ENCODE measurements around the gene CUL5. TPM values are rescaled to one million over a fixed set of nuclear protein-coding genes. Genes with fewer than 3 reads are reported as not detected.

The CUL5 gene
- total RNA-seq, 1 experiment from 2014 or later: 37.7 TPM

- Histone ChIP-seq H3K4me2 (ENCODE audit: insufficient read depth, insufficient read length, low read length) (no peak overlapping the region), H2BK15ac (ENCODE audit: low read depth, low read length) (no peak overlapping the region), H3K9ac (ENCODE audit: extremely low read depth, insufficient read length, low read length) (no peak overlapping the region), H3K79me2 (ENCODE audit: insufficient read depth, low read length) (no peaks in the 10 kb centered on the region), H3K56ac (ENCODE audit: insufficient read length, low read depth, low read length) (no peak overlapping the region), H3K79me1 (ENCODE audit: insufficient read depth, low read depth, low read length, poor library complexity, severe bottlenecking) (no peaks in the 10 kb centered on the region), H3K14ac (ENCODE audit: insufficient read depth, low read length) (no peak overlapping the region), H3K4ac (ENCODE audit: low read depth, low read length) (no peak overlapping the region), H3K9me3 (ENCODE audit: control insufficient read depth, low read depth, low read length) (no peaks in the 10 kb centered on the region), H3K18ac (ENCODE audit: insufficient read length, low read depth, low read length) (no peak overlapping the region), H4K8ac (replicated peaks; ENCODE audit: insufficient read length, low read depth, low read length) (no peak overlapping the region), H2AFZ (ENCODE audit: low read length) (no peak overlapping the region), H3K23me2 (ENCODE audit: insufficient read length, low read depth, low read length, poor library complexity, severe bottlenecking) (no peaks in the 10 kb centered on the region), H4K91ac (ENCODE audit: insufficient read length, low read depth, low read length) (no peak overlapping the region), H3K4me1 (ENCODE audit: insufficient read depth, low read length) (no peaks in the 10 kb centered on the region), H3T11ph (ENCODE audit: low read length) (no peak overlapping the region), H2BK5ac (ENCODE audit: insufficient read length, low read length) (no peak overlapping the region), H2BK120ac (ENCODE audit: low read depth, low read length, poor library complexity, severe bottlenecking) (no peak overlapping the region), H2AK5ac (ENCODE audit: insufficient read length, low read length) (no peak overlapping the region), H4K5ac (ENCODE audit: insufficient read length, low read depth, low read length) (no peak overlapping the region), H3K27ac (ENCODE audit: insufficient read length, low read depth, low read length) (no peak overlapping the region), H3K23ac (ENCODE audit: insufficient read length, low read depth, low read length) (no peak overlapping the region), H2BK20ac (ENCODE audit: low read depth, low read length, poor library complexity, severe bottlenecking) (no peak overlapping the region), H3K27me3 (ENCODE audit: insufficient read depth, low read length) (no peaks in the 10 kb centered on the region), H4K20me1 (ENCODE audit: control insufficient read depth, insufficient read depth, insufficient read length) (no peaks in the 10 kb centered on the region), H2BK12ac (ENCODE audit: insufficient read length, low read depth, low read length) (no peak overlapping the region)
- whole genome bisulfite sequencing (ENCODE audit: extremely low coverage, insufficient read length, low lambda C conversion rate): no CpG with 5 or more reads among the region's 2 CpGs
- TF ChIP-seq CTCF (conservative IDR thresholded peaks at IDR 0.05): no peak
- H3K4me1 Mint-ChIP-seq: no peaks in the 10 kb centered on the region
- no peak overlapping the region for H3K4me3 Mint-ChIP-seq
- no peaks in the 10 kb centered on the region for H3K9me3 Mint-ChIP-seq
- H3K27ac Mint-ChIP-seq: 0 out of 7 replicates have a peak overlapping the region, but pooled peaks of 1 of the 3 experiments have one; percentile 54
- H3K36me3 Mint-ChIP-seq (ENCODE audit: insufficient read depth in 1 of 3, low read depth in 3 of 3): peaks cover 8 to 29% (median 17%) of the 10 kb centered on the region in 3 experiments
- no peaks in the 10 kb centered on the region for H3K27me3 Mint-ChIP-seq (ENCODE audit: low read depth)
- DNase-seq: no peak
Measured at GRCh38 chr11:108085672-108086071, 77.0 kb downstream of the CUL5 start.
